GM10847 (cell line): ENCODE results near the gene ANKH.

ENCODE experiments used
- POLR2A ChIP-seq: IDR thresholded peaks from 2 replicates; pipeline ENCODE4 v1.6.1; 2011; ENCODE audit not compliant: insufficient read length; ENCODE audit errors: extremely low read depth

ANKH gene

DNA sequence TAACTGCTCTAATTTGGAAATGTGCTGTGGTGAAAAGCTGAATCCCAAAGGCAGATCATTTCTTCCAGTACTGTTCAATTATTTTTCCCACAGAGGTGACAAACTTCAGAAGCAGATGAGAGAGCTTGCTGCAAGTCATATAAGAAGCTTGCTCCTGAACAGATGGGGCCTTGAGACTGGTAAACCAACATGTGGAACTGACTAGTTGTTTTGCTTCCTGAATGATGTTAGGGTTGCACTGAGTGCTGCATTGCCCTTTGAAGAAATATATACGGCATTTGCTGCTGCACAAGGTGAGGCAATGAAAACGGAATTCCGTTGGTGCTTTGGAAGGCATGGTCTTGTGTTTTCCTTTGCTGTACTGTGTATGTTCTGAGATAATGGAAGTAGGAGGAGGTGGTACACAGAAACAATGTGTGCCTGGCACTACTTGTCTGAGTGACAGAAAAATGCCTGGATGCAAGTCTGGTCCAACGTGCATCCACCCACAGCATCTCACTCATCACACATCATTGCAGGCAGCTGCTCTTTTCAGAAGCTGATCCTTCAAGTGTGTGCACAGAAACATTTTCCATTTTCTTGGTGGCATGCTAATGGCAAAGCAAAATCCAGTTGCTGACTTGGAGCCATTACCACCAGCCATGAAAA is 76.9 kb downstream of the ANKH start:
- no peak for TF ChIP-seq POLR2A

DNA sequence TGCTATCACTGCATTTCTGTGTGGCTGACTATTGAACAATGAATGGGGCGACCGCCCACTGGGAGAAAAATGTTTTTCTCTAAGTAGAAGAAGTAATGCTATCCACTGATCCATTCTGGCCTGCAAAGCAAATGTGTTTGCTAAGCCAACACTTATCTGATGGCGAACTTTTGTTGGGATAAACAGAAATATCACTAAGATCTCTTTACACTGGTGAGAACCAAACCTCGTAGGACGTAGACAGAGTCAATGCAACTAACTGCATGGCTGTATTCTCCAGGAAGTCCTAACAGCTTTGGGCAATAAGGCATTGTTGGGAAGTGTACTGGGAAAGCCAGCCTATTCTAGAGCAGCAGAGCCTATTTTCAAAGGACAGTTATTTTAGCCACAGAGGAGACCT is 77.7 kb downstream of the ANKH start:
- no peak for TF ChIP-seq POLR2A

DNA sequence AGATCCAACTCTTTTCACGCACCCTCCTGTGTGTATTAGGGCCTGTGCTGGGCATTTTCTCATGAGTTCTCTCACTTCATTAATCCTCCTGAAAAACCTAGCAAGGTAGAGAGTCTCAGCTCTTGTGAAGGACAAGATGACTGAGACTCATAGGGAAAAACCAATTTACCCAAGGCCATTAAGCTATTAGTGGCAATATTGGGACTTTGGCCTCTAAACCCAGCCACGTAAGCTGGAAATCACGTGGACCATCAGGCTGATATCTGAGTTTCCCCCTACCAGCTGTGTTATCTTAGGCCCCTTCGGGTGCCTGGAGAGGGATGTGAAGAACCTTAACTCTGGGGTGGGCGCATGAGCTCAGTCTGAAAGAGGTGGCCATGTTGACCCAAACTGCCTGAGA is 80.7 kb downstream of the ANKH start:
- no peak for TF ChIP-seq POLR2A

DNA sequence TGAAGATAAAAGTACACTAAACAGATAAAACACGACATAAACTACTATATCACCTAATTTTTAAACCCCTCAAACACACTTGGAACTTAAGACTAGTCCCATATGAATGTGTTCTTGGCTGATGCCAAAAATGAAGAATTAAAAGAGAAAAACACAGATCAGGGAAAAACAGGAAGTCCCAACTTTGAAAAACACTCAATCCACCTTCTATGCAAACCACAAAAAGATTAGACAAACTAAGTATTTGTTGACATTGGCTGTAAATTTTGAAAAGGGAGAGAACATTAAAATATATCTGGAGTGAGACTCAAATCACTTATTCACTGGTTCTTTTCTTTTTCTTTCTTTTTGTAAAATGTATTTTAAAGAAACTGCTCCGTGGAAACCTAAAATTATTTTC is 81.4 kb downstream of the ANKH start:
- no peak for TF ChIP-seq POLR2A

GRCh38 chr5:14787801-14788579 is 83.6 kb downstream of the ANKH start:
- no peak for TF ChIP-seq POLR2A

DNA sequence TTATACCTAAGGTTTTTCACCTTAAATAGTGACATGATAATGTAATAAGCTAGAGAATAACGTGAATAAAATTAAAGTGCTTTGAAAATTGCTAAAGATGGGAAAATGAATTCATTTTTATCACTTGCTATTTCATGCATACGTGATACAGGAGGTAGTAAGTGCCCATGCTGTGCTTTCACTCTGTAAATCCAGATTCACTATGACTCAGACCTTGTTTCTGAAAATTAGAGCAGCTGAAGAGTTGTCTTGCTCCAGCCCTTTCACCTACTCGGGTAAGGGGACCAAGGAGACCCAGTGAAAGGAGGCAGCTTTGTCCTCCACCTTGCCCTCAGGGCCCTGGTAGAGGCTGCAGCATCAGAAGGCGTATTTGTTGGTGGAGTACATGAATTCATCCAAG is 87.9 kb downstream of the ANKH start:
- no peak for TF ChIP-seq POLR2A

DNA sequence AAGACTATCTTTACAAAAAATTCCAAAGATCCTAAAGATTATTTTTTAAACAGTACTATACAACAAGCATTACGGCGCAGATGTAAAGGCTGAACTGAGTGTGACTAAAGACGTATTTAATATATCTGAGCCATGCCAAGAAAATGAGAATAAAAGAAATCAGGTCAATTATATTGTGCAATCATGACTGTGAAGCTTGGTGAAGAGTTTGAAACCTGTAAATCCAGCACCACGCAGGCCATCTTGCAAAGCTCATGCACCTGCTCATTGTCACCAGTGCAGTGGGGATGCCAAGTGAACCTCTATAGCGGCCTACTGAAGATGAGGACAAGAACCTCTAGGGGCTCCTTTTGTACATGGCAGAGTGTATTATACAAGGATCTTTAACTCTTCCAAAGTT is 89.0 kb downstream of the ANKH start:
- no peak for TF ChIP-seq POLR2A

DNA sequence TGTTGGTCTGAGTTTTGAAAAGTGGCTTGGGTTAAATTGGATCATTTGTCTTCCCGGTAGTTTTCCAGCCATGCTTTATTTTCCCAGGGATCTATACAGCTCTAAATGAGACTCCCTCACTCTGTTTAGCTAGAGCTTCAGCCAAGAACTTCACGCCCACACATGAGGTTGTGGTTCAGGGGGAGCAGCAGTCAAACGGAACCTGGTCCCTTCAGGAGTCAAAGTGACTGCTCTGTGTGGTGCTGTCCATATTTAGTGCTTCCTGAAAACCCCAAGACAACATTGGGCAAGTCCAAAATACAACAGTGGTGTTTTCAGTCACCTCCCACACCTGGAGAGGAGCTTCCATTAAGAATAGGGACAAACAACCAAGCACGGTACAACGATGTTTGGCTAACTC is 90.5 kb downstream of the ANKH start:
- TF ChIP-seq POLR2A, result no peak

DNA sequence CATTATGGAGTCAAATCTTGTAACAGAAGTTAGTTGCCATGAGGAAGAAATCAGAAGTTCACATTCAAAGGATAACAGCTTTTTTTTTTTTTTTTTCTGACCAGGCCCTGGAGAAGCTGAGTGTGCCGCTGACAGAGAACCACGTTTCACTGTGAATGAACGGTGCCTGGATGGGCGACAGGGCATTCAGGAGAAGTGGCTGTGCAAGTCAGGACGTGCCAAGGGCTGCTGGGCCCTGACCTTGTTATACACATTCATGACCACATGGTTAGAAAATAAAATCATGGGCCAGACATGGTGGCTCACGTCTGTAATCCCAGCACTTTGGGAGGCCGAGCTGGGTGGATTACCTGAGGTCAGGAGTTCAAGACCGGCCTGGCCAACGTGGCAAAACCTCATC is 91.6 kb downstream of the ANKH start:
- TF ChIP-seq POLR2A, result no peak

DNA sequence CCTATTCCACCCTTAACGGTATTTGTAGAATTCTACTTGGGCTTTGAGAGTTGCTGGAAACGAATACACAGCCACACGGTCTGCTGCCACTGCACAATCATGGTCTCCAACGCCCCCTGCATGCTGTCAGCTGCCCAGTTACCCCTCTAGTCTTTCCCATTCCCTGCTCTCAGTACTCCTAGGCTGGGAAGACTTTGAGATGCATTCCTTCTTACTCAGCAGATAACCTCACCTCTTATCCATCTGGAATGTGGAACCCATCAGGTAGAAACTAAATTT is 92.8 kb downstream of the ANKH start:
- TF ChIP-seq POLR2A, result no peak

GRCh38 chr5:14777932-14778791 is 93.4 kb downstream of the ANKH start:
- no peak for TF ChIP-seq POLR2A

DNA sequence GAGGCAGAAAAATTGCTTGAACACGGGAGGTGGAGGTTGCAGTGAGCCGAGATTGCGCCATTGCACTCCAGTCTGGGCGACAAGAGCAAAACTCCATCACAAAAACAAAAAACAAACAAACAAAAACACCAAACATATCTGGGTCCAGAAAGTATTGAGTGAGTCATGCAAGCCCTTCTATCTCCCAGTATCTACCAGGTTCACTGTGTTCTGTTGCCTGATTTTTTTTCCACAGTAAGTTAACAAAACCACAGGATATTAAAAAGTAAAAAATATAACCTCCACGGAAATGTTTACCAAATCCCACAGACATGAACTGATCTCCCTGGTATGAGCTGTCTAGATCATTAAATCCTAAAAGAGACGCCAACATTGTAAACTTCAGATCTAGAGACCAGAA is 94.4 kb downstream of the ANKH start:
- no peak for TF ChIP-seq POLR2A

DNA sequence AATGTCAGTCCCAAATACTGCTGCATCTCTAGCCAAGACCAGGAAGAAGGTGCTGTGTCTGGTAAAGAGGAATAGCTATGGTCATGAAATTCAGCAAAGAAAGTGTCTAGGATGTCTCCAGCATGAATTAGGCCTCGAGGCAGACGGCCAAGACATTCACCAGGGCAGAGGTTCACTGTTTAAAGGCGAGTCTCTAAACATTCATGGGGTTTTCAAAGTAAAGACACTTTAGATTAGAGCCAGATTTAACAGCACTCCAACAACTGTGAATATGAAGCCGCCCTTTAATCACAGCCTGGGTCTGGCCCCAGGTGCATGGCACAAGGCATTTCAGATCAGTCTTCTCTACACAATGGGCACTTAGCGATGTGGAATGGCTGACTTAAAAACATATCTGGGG is 95.0 kb downstream of the ANKH start:
- no peak for TF ChIP-seq POLR2A

DNA sequence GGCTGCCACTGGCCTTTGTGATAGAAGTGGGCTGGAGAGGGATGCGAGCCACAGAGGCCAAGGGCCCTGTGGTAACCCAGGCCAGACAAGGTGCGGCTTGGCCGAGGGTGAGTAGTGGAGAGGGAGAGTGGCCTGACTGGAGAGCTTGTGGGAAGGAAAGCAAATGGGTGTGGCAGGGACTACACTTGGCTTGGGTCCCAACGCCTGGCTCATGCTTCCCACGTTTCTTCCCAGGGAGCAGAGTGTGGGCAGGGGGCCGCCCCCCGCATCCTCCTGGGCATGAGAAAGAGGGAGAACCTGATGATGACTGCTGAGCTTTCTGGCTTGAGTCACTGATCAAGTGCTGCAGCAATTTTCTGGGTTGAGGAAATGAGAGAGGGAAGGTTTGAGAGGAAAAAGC is 95.7 kb downstream of the ANKH start:
- no peak for TF ChIP-seq POLR2A

GRCh38 chr5:14773588-14773987 is 98.0 kb downstream of the ANKH start:
- TF ChIP-seq POLR2A, result no peak

- no peak for TF ChIP-seq POLR2A
Measured at GRCh38 chr5:14771972-14772371, 99.6 kb downstream of the ANKH start.
